ENCODE results near the gene FAM20A.

The FAM20A gene

GRCh38 chr17:68600931-68601564 lies at the start of gene FAM20A:
FAM20A (minus strand) TSS chr17:68601367; CDS start chr17:68600666, 701 bp downstream.
- DNase-seq, result no peak

- DNase-seq, result no peak
These were observed 48.2 kb upstream of the FAM20A start for GRCh38 chr17:68649324-68649723.

- no peak for DNase-seq
These were observed 45.7 kb upstream of the FAM20A start for GRCh38 chr17:68646626-68647526.

- DNase-seq, result no peak
These were observed 40.9 kb upstream of the FAM20A start for GRCh38 chr17:68642118-68642412.

GRCh38 chr17:68641276-68642117 lies 40.3 kb upstream of the FAM20A start:
- DNase-seq, result no peak

- DNase-seq, result no peak
These were observed 39.2 kb upstream of the FAM20A start for GRCh38 chr17:68640242-68640989.

- no peak for DNase-seq
These were observed 33.2 kb upstream of the FAM20A start for GRCh38 chr17:68634345-68634876.

GRCh38 chr17:68628576-68628957 lies 27.4 kb upstream of the FAM20A start:
- DNase-seq, result no peak

GRCh38 chr17:68627956-68628575 lies 26.9 kb upstream of the FAM20A start:
- DNase-seq, result no peak

- no peak for DNase-seq
These were observed 23.2 kb upstream of the FAM20A start for GRCh38 chr17:68624381-68624780.

- no peak for DNase-seq
These were observed 22.6 kb upstream of the FAM20A start for GRCh38 chr17:68623811-68624210.

- no peak for DNase-seq
These were observed 21.3 kb upstream of the FAM20A start for GRCh38 chr17:68622423-68622822.

GRCh38 chr17:68621065-68621464 lies 19.9 kb upstream of the FAM20A start:
- DNase-seq, result no peak

- no peak for DNase-seq
These were observed 15.2 kb upstream of the FAM20A start for GRCh38 chr17:68616334-68616733.

GRCh38 chr17:68614718-68615117 lies 13.6 kb upstream of the FAM20A start:
- no peak for DNase-seq

- no peak for DNase-seq
These were observed 12.7 kb upstream of the FAM20A start for GRCh38 chr17:68613739-68614298.

GRCh38 chr17:68612923-68613292 lies 11.7 kb upstream of the FAM20A start:
- DNase-seq, result no peak

GRCh38 chr17:68612209-68612922 lies 11.2 kb upstream of the FAM20A start:
- DNase-seq, result no peak

GRCh38 chr17:68611353-68612208 lies 10.4 kb upstream of the FAM20A start:
- DNase-seq, result no peak

GRCh38 chr17:68610554-68610953 lies 9.4 kb upstream of the FAM20A start:
- DNase-seq, result no peak

Measured in C1 segment of cervical spinal cord (tissue), 14 donors.